NCI-H2107 treated with DMSO at 0.1 percent for 48 hours (cell line): ENCODE measurements around the gene FGF9.

ENCODE experiments used
- DNase-seq: peaks from one replicate; lab custom pipeline; 2025; ENCODE audit not compliant: unreplicated experiment; lab: John Stamatoyannopoulos, UW

The FGF9 gene

GRCh38 chr13:21752501-21752900 lies 81.6 kb downstream of the FGF9 start:
- no peak for DNase-seq

- no peak for DNase-seq
Observed at GRCh38 chr13:21753117-21753729, 82.3 kb downstream of the FGF9 start.
